NCI-H345 (cell line): ENCODE data around the gene TMEM120B.
"Not testable (repeated sequence)": the region's sequence is repeated elsewhere in the genome, so short reads cannot be mapped to it uniquely, and the experiment has no call there.

Experiments
- DNase-seq: peaks from one replicate; lab custom pipeline; 2025; lab: John Stamatoyannopoulos, UW

TMEM120B gene

DNA sequence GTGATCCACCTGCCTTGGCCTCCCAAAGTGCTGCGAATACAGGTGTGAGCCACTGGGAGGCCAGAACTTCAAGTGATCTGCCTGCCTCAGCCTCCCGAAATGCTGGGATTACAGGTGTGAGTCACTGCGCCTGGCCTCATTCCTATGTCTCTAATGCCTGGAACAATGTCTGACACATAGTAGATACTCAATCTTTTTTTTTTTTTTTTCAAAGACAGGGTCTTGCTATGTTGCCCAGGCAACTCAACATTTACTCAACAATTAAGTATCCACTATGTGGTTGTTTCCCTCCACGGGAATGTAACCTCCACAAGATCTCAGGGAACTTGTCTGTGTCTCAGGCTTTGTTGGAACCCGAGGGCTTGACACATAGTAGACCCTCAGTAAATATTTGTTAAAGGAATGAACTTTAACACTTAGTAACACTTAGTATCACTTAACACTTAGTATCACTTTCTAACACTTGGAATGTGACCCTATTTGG is 3.0 kb upstream of the TMEM120B start:
- no peak for DNase-seq

DNA sequence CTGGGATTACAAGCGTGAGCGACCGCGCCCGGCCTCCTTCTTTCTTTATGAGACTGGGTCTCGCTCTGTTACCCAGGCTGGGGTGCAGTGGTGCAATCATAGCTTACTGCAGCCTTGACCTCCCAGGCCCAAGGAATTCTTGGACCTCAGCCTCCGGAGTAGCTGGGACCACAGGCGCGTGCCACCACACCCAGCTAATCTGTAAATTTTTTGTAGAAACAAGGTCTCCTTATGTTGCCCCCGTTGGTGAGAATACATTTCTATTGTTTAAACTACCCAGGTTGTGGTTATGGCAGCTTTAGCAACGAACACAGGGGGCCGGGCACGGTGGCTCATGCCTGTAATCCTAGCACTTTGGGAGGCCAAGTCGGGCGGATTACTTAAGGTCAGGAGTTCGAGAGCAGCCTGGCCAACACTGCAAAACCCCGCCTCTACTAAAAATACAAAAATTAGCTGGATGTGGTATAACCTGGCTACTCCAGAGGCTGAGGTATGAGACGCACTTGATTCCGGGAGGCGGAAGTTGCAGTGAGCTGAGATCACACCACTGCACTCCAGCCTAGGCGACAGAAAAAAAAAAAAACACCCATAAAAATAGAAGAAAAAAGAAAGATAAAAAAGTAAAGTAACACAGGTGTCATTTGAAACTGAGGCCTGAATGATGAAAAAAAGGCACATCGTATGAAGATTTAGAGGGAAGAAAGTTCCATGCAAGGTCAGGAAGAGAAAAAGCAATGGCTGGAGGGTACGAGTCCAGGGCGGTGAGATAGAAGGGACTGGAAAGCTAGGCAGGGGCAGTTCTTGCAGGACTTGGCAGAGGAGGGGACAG is 977 bp upstream of the TMEM120B start:
- no peak for DNase-seq

DNA sequence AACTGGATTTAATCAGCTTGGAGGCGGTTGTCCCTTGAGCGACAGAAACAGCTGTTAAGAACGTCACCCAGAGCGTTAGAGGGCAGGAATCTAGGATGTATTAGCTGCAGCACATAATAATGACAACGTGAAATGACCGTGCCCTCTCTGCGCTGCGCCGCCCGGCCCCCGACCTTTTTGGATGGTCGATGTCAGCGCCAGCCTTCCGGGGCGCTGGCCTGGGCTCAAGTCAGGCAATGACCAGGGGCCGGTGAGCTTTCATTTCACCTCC is 427 bp upstream of the TMEM120B start:
- peak; percentile 33 for DNase-seq

GRCh38 chr12:121713257-121713777 is 765 bp downstream of the TMEM120B start:
- DNase-seq: no peak

- no peak for DNase-seq
These were observed 1.2 kb downstream of the TMEM120B start for GRCh38 chr12:121713793-121714192.

GRCh38 chr12:121715055-121715454 is 2.5 kb downstream of the TMEM120B start:
- not testable (repeated sequence) for DNase-seq

GRCh38 chr12:121715862-121716435 is 3.4 kb downstream of the TMEM120B start:
- no peak for DNase-seq

GRCh38 chr12:121717041-121717699 is 4.6 kb downstream of the TMEM120B start:
- no peak for DNase-seq

DNA sequence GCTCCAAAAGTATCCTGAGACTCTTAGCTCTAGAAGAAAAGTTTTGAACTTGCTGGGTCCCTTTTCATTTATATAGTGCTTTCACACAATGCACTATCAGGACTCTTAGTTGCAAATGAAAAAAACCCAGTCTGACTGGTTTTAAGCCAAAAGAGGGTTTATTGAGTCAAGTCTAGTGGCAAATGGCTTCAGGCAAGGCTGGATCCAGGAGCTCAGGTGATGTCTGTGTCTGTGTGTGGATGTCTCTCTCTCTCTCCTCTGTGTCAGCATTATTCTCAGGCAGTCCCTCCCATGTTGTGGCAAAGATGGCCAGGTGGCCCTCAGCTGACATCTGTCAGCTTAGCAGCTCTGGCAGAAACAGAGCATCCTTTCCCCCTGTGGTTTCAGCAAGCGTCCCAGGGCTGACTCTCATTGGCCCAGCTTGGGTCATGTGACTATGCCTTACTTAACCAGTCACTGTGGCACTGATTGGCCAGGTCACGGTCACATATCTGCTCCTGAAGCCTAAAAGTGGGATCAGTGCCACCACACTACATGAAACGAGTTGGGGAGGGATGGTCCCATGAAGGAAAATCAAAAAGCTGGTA is 6.2 kb downstream of the TMEM120B start:
- no peak for DNase-seq

DNA sequence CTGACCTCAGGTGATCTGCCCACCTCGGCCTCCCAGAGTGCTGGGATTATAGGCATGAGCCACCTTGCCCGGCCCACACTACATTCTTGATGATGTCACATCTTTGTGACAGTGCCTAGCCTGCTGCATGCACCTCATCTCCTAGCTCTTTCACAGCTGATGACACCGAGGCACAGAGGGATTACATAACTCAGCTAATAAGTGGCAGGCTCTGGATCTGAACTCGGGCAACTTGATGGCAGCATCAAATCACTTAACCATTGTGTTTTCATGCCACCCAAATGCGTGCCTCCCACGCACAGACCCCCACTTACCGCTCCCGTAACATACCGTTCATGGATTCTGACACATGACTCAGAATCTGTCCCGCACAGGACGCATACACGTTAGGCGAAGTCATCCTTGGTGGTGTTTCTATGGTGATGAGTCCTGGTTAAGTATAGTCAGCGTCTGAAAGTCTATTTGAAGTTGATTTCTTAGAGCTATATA is 7.4 kb downstream of the TMEM120B start:
- no peak for DNase-seq

- no peak for DNase-seq
These were observed 8.2 kb downstream of the TMEM120B start for GRCh38 chr12:121720762-121721161.

GRCh38 chr12:121722511-121722910 is 10.0 kb downstream of the TMEM120B start:
- DNase-seq: no peak

DNA sequence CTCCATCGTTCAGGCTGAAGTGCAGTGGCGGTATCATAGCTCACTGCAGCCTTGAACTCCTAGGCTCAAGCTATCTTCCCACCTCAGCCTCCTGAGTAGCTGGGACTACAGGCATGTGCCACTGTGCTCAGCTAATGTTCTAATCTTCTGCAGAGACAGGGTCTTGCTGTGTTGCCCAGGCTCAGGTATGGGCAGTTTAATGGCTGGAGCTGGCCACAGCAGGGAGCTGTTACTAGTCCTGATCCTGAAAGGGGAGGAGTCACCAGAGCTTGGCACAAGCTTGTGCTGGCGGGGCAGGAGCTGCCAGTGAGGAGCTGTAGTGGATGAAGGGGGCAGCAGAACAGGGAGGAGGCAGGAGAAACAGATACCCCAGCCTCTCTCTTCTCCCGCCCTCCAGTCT is 10.6 kb downstream of the TMEM120B start:
- no peak for DNase-seq

DNA sequence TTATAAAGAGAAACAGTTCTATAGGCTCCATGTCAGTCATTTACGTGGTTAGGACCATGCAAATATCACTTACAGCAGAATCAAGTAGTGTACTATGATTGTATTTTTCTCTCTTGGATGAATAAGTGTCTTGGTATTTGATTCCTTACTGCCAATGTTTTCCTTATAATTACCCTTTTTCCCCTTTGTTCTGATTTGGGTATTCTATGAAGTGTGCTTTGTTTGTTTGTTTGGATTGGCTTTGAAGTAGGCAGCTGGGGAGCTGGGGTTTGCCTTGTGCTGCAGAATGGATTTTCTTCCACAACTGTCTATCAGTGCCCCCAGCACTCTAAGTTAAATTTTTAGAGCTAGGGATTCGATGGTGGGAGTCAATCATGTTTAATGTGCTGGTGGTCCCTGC is 12.4 kb downstream of the TMEM120B start:
- DNase-seq: no peak

DNA sequence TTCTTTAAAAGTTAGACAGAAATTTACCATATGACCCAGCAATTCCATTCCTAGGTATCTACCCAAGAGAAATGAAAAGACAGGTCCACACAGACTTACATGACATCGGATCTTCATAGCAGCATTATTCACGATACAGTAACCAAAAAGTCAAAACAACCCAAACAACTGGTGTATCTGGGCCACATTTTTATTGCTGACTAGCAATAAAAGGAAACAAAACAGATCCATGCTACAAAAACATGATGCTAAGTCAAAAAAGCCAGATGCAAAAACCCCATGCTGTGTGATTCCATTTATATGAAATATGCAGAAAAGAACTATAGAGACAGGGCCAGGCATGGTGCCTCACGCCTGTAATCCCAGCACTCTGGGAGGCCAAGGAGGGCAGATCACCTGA is 12.9 kb downstream of the TMEM120B start:
- no peak for DNase-seq

- no peak for DNase-seq
These were observed 16.5 kb downstream of the TMEM120B start for GRCh38 chr12:121729021-121729420.

- no peak for DNase-seq
These were observed 18.9 kb downstream of the TMEM120B start for GRCh38 chr12:121731473-121731872.

GRCh38 chr12:121733849-121734248 is 21.3 kb downstream of the TMEM120B start:
- DNase-seq: no peak

GRCh38 chr12:121738340-121738858 is 25.8 kb downstream of the TMEM120B start:
- DNase-seq: no peak

GRCh38 chr12:121740847-121741246 is 28.3 kb downstream of the TMEM120B start:
- no peak for DNase-seq

GRCh38 chr12:121741743-121742142 is 29.2 kb downstream of the TMEM120B start:
- no peak for DNase-seq

GRCh38 chr12:121745545-121745944 is 33.0 kb downstream of the TMEM120B start:
- not testable (repeated sequence) for DNase-seq
